GM12878 (cell line): ENCODE measurements around the gene THOC6. TPM values are rescaled to one million over a fixed set of nuclear protein-coding genes. Genes with fewer than 3 reads are reported as not detected.
A peak's percentile ranks its signal among the peaks of the same experiment; 100 is the strongest.

ENCODE experiments used
- ATF7 ChIP-seq: fragments of 450-650 bp; IDR thresholded peaks from 2 replicates; pipeline ENCODE4 v1.6.1; 2016; ENCODE audit warnings: low read depth, mild to moderate bottlenecking
- BRCA1 ChIP-seq: IDR thresholded peaks from 2 replicates; pipeline ENCODE4 v1.6.1; 2011; ENCODE audit warnings: low read depth, low read length, improper control_type of control experiment
- CHD1 ChIP-seq: IDR thresholded peaks from 2 replicates; pipeline ENCODE4 v1.6.1; 2012; ENCODE audit warnings: low read depth, low read length, improper control_type of control experiment
- GABPA ChIP-seq: IDR thresholded peaks from 2 replicates; pipeline ENCODE4 v1.6.1; 2014; ENCODE audit warnings: antibody characterized with exemption, low read depth, mild to moderate bottlenecking, inconsistent platforms
- GATAD2B ChIP-seq: fragments of 450-650 bp; conservative IDR thresholded peaks from 2 replicates; pipeline ENCODE4 v1.6.1; 2017; ENCODE audit warnings: low read depth, mild to moderate bottlenecking, moderate library complexity
- HCFC1 ChIP-seq: fragments of 150-350 bp; IDR thresholded peaks from 2 replicates; pipeline ENCODE4 v1.6.1; 2014; ENCODE audit warnings: low read length
- NFXL1 ChIP-seq: fragments of 450-650 bp; IDR thresholded peaks from 2 replicates; pipeline ENCODE4 v1.6.1; 2017; ENCODE audit warnings: antibody characterized with exemption, mild to moderate bottlenecking, borderline replicate concordance
- NFYA ChIP-seq: IDR thresholded peaks from 2 replicates; pipeline ENCODE4 v1.6.1; 2011; ENCODE audit warnings: low read depth, mild to moderate bottlenecking, low read length, improper control_type of control experiment, borderline replicate concordance
- NR2C2 ChIP-seq: IDR thresholded peaks from 2 replicates; pipeline ENCODE4 v1.6.1; 2011; ENCODE audit warnings: borderline replicate concordance, low read depth; ENCODE audit not compliant: control insufficient read depth, insufficient read length
- POU2F2 ChIP-seq: IDR thresholded peaks from 3 replicates; pipeline ENCODE4 v1.6.1; 2011; ENCODE audit warnings: low read depth, mild to moderate bottlenecking, low read length, borderline replicate concordance
- RB1 ChIP-seq: fragments of 450-650 bp; formaldehyde crosslinking; IDR thresholded peaks from 2 replicates; pipeline ENCODE4 v1.6.1; 2017; ENCODE audit warnings: mild to moderate bottlenecking, borderline replicate concordance
- RFX5 ChIP-seq: IDR thresholded peaks from 2 replicates; pipeline ENCODE4 v1.6.1; 2011; ENCODE audit warnings: low read depth, low read length, improper control_type of control experiment
- RUNX3 ChIP-seq: IDR thresholded peaks from 2 replicates; pipeline ENCODE4 v1.6.1; 2012; ENCODE audit warnings: low read length, inconsistent platforms
- SRF ChIP-seq, 2 experiments: IDR thresholded peaks; 2 replicates each; pipeline ENCODE4 v1.6.1; 2011; ENCODE audit warnings: low read depth in 2 of 2, low read length in 2 of 2, mild to moderate bottlenecking in 1 of 2, moderate library complexity in 1 of 2
- SUPT20H ChIP-seq: IDR thresholded peaks from 2 replicates; pipeline ENCODE4 v1.6.1; 2011; ENCODE audit warnings: low read depth, mild to moderate bottlenecking, low read length, moderate library complexity, borderline replicate concordance; ENCODE audit not compliant: control insufficient read depth
- TCF12 ChIP-seq: IDR thresholded peaks from 2 replicates; pipeline ENCODE4 v1.6.1; 2011; ENCODE audit warnings: low read depth, mild to moderate bottlenecking, low read length
- YBX1 ChIP-seq: fragments of 450-650 bp; IDR thresholded peaks from 2 replicates; pipeline ENCODE4 v1.6.1; 2016; ENCODE audit warnings: antibody characterized with exemption
- YY1 ChIP-seq: IDR thresholded peaks from 2 replicates; pipeline ENCODE4 v1.6.1; 2011; ENCODE audit warnings: low read depth, mild to moderate bottlenecking, low read length
- polyA plus RNA-seq, 11 experiments: library from polyadenylated mRNA; depleted of rRNA in 4 of 11; unstranded in 6 of 11; stranded (reverse) in 5 of 11; fragments of >200 nt; fragmentation: Nextera tagmentation in 4 of 11; fragmentation: Illumina TruSeq in 1 of 11; extraction: Ambion mirVana in 4 of 11; extraction: Trizol in 1 of 11; gene quantifications; 1 replicate in 1 of 11; 2 replicates in 10 of 11; pipeline versions ENCODE4 v1.2.1 to v1.2.3, GENCODE V29; 2011 to 2016; ENCODE audit warnings: inconsistent platforms in 2 of 11, missing spikeins in 2 of 11, low read depth in 1 of 11
- total RNA-seq, 4 experiments: library from RNA; depleted of rRNA in 3 of 4; stranded (reverse); fragments of >200 nt in 3 of 4; fragmentation: Illumina TruSeq in 1 of 4; extraction: Trizol in 1 of 4; gene quantifications; 2 replicates each; pipeline versions ENCODE4 v1.2.1 to v1.2.3, GENCODE V29; 2013 to 2021
- TF ChIP-seq, protein P1 (sequence below): IDR thresholded peaks from 2 replicates; pipeline ENCODE4 v1.6.1; 2012; ENCODE audit warnings: low read depth, low read length, improper control_type of control experiment
- TF ChIP-seq, protein P2 (sequence below): IDR thresholded peaks from 2 replicates; pipeline ENCODE4 v1.6.1; 2011; ENCODE audit warnings: low read depth, mild to moderate bottlenecking, low read length, moderate library complexity, borderline replicate concordance; ENCODE audit errors: extremely low read depth
- TF ChIP-seq, protein P3 (sequence below): fragments of 450-650 bp; IDR thresholded peaks from 2 replicates; pipeline ENCODE4 v1.6.1; 2016; ENCODE audit warnings: mild to moderate bottlenecking
- TF ChIP-seq, protein P4 (sequence below), 3 experiments: IDR thresholded peaks in 2 of 3; conservative IDR thresholded peaks in 1 of 3; 2 replicates each; pipeline ENCODE4 v1.5.1; 2011; ENCODE audit warnings: low read depth in 3 of 3, low read length in 3 of 3, mild to moderate bottlenecking in 3 of 3, control low read depth in 2 of 3, moderate library complexity in 2 of 3, inconsistent platforms in 1 of 3, mixed read lengths in 1 of 3; ENCODE audit not compliant: control insufficient read depth in 2 of 3, insufficient read depth in 1 of 3; ENCODE audit errors: extremely low read depth in 1 of 3
- TF ChIP-seq, protein P5 (sequence below): fragments of 450-650 bp; IDR thresholded peaks from 2 replicates; pipeline ENCODE4 v1.6.1; 2016; ENCODE audit warnings: mild to moderate bottlenecking

The THOC6 gene
- total and polyA plus RNA-seq, 10 of the 15 experiments (the other 5 are each of a cell fraction or from before 2014, with no cell fraction given) = 1.0 to 54.4 (median 27.9) TPM

DNA sequence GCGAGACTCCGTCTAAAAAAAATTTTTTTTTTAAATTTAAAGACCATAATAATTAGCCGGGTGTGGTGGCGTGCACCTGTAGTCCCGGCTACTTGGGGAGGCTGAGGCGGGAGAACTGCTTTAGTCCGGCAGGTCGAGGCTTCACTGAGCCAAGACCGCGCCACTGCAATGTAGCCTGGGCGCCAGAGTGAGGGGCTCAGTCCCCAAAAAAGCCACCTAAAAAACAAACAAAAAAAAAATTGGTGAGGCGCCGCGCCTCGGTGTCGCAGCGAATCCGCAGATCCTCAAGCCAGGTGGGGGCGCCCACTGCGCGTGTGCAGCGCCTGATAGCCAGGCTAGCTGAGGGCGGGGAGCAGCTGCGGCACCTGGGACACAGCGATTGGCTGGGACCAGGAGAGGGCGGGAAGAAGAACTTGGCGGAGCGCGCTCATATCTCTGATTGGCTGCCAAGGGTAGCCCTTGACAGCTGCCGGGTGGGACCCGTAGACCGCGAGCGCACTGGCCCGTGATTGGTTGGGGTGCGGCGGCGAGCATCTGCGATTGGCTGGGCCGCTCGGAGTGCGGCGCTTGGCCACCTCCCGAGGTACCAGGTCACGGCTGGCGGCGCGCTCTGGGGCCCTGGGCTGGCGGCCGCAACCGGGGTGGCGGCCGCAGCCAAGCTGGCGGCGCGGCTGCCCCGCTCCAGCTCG lies 20.1 kb upstream of the THOC6 start (continued):
- TF ChIP-seq RFX5 (peak; percentile 77), RUNX3 (peak; percentile 78), RB1 (peak; percentile 90; the same call in 1 of the 2 replicates), GATAD2B (no peak), CHD1 (no peak), NFXL1 (no peak), TCF12 (peak; percentile 75; the same call in 1 of the 2 replicates), NFYA (peak; percentile 71), SUPT20H (no peak), YBX1 (no peak), NR2C2 (no peak), YY1 (peak; percentile 15; the same call in 1 of the 2 replicates), POU2F2 (peak; percentile 24; the same call in 1 of the 3 replicates), HCFC1 (0 out of 2 replicates have a peak, but pooled peaks have one; percentile 23), ATF7 (no peak), GABPA (no peak), BRCA1 (no peak), SRF (IDR thresholded peaks at IDR 0.05; ENCODE audit: low read depth in 2 of 2, low read length in 2 of 2) (no peak)
- TF ChIP-seq, protein P1, sequence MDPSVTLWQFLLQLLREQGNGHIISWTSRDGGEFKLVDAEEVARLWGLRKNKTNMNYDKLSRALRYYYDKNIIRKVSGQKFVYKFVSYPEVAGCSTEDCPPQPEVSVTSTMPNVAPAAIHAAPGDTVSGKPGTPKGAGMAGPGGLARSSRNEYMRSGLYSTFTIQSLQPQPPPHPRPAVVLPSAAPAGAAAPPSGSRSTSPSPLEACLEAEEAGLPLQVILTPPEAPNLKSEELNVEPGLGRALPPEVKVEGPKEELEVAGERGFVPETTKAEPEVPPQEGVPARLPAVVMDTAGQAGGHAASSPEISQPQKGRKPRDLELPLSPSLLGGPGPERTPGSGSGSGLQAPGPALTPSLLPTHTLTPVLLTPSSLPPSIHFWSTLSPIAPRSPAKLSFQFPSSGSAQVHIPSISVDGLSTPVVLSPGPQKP = no peak
- TF ChIP-seq, protein P2, sequence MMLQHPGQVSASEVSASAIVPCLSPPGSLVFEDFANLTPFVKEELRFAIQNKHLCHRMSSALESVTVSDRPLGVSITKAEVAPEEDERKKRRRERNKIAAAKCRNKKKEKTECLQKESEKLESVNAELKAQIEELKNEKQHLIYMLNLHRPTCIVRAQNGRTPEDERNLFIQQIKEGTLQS = no peak
- TF ChIP-seq, protein P3, sequence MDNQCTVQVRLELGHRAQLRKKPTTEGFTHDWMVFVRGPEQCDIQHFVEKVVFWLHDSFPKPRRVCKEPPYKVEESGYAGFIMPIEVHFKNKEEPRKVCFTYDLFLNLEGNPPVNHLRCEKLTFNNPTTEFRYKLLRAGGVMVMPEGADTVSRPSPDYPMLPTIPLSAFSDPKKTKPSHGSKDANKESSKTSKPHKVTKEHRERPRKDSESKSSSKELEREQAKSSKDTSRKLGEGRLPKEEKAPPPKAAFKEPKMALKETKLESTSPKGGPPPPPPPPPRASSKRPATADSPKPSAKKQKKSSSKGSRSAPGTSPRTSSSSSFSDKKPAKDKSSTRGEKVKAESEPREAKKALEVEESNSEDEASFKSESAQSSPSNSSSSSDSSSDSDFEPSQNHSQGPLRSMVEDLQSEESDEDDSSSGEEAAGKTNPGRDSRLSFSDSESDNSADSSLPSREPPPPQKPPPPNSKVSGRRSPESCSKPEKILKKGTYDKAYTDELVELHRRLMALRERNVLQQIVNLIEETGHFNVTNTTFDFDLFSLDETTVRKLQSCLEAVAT = peak; percentile 51; the same call in 1 of the 2 replicates
- TF ChIP-seq, protein P4, sequence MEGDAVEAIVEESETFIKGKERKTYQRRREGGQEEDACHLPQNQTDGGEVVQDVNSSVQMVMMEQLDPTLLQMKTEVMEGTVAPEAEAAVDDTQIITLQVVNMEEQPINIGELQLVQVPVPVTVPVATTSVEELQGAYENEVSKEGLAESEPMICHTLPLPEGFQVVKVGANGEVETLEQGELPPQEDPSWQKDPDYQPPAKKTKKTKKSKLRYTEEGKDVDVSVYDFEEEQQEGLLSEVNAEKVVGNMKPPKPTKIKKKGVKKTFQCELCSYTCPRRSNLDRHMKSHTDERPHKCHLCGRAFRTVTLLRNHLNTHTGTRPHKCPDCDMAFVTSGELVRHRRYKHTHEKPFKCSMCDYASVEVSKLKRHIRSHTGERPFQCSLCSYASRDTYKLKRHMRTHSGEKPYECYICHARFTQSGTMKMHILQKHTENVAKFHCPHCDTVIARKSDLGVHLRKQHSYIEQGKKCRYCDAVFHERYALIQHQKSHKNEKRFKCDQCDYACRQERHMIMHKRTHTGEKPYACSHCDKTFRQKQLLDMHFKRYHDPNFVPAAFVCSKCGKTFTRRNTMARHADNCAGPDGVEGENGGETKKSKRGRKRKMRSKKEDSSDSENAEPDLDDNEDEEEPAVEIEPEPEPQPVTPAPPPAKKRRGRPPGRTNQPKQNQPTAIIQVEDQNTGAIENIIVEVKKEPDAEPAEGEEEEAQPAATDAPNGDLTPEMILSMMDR (IDR thresholded peaks at IDR 0.05 in 2 of 3, conservative IDR thresholded peaks at IDR 0.05 in 1 of 3; ENCODE audit: control insufficient read depth in 2 of 3, extremely low read depth in 1 of 3, insufficient read depth in 1 of 3, low read depth in 3 of 3, low read length in 3 of 3) = peak; percentile 56 to 75 (median 64)
- TF ChIP-seq, protein P5, sequence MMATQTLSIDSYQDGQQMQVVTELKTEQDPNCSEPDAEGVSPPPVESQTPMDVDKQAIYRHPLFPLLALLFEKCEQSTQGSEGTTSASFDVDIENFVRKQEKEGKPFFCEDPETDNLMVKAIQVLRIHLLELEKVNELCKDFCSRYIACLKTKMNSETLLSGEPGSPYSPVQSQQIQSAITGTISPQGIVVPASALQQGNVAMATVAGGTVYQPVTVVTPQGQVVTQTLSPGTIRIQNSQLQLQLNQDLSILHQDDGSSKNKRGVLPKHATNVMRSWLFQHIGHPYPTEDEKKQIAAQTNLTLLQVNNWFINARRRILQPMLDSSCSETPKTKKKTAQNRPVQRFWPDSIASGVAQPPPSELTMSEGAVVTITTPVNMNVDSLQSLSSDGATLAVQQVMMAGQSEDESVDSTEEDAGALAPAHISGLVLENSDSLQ = peak; percentile 97
